Ovary (tissue), 3 donors: ENCODE data around the gene GASK1A.

Experiments
- CTCF ChIP-seq, 3 donors: fragments of 450-650 bp in 2 of 3; fragments of 200-600 bp in 1 of 3; IDR thresholded peaks; one replicate each; pipeline versions ENCODE4 v1.5.1 to v1.8.0; 2016 to 2022; ENCODE audit warnings: antibody characterized with exemption in 3 of 3, mild to moderate bottlenecking in 1 of 3
- EP300 ChIP-seq: sonication (generic); formaldehyde crosslinking; IDR thresholded peaks from one replicate; pipeline ENCODE4 v1.6.1; 2017; ENCODE audit warnings: antibody characterized with exemption
- donor health status: DM: no; HTN: no; CAD: no.

- TF ChIP-seq EP300 (no peak), CTCF (IDR thresholded peaks at IDR 0.05) (no peak)
Measured at GRCh38 chr3:43073116-43073835, 94.2 kb downstream of the GASK1A start.
